A172 (cell line): Measurements from ENCODE around the gene FIZ1. TPM values are rescaled to one million over a fixed set of nuclear protein-coding genes. Genes with fewer than 3 reads are reported as not detected.
"Not testable (repeated sequence)": the region's sequence is repeated elsewhere in the genome, so short reads cannot be mapped to it uniquely, and the experiment has no call there.

ENCODE experiments used
- DNase-seq: peaks from one replicate; pipeline ENCODE4 v3.0.0-alpha.2; 2015; ENCODE audit warnings: low spot score
- total RNA-seq: library from RNA; depleted of rRNA; stranded (reverse); fragments of >200 nt; shearing (Covaris generic); gene quantifications from 2 replicates; pipeline ENCODE4 v1.2.3, GENCODE V29; 2014

FIZ1 gene
- total RNA-seq, 1 experiment from 2014 or later, result 11.5 TPM

DNA sequence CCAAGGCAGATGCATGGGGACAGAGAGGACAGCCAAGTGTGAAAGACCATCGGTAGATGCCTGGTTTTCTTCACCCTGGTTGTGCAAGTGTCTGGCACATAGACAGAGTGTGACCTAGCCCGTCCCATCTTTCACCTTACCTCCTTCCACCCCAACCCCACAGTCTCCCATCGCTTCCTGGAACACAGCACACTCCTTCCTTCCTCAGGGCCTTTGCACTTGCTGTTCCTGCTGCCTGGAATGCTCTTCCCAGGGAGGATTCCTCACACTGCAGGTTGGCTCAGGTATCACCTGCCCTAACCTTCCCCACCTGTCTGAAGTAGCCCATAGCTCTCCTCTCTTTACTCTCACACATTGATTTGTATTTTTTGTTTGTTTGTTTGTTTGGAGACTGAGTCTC is 3.0 kb downstream of the FIZ1 start:
- DNase-seq, result no peak

DNA sequence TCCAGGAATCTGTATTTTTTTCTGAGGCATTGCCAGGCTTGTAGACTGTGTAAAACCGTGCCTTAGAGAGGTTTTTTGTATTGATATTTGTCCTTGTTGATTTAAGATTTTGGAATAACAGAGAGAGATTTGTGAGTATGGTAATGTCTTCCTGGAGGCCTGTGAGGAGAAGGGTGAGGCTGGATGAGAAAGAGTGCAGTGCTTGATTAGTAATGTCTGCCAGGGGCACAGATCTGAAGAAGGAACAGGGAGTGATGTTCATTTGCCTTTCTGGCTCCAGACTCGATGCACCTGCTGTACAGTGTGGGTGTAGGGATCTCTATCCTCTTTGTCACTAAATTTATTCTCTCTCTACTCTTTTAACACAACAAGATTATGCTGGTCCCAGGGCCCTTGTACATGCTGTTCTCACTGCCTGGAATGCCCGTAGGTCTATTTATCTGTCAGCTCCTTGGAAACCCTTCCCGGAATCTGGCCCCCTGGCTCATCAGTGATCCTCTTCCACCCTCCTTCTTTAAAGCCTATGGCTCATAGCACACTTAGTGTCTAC is 4.2 kb downstream of the FIZ1 start:
- no peak for DNase-seq

DNA sequence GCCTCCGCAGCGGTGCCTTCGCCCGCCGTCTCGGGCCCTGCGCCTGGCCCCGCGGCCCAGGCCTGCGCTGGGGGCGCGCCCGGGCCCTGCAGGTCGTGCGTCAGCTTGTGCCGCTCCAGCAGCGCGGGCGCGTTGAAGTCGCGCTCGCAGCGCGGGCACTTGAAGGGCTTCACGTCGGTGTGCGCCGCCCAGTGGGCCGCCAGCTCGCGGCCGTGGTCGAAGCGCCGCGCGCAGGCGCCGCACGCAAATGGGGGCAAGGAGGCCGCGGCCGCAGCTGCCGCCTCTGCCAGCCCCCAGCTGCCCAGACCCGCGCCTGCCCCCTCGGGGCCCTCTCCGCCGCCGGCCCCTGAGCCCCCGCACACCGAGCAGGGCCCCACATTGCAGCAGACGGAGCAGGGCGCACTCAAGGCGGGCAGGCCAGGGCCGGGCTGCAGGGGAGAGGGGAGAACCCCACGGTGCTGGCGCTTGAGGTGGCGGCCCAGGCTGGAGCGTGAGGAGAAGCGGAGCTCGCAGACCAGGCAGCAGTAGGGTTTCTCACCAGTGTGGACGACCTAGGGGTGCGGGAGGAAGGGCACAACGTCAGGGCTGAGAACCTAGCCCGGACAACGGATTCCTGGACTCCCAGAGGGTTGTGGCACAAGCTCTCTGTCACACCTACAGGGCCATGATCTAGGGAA is 6.1 kb downstream of the FIZ1 start:
- DNase-seq, result no peak

DNA sequence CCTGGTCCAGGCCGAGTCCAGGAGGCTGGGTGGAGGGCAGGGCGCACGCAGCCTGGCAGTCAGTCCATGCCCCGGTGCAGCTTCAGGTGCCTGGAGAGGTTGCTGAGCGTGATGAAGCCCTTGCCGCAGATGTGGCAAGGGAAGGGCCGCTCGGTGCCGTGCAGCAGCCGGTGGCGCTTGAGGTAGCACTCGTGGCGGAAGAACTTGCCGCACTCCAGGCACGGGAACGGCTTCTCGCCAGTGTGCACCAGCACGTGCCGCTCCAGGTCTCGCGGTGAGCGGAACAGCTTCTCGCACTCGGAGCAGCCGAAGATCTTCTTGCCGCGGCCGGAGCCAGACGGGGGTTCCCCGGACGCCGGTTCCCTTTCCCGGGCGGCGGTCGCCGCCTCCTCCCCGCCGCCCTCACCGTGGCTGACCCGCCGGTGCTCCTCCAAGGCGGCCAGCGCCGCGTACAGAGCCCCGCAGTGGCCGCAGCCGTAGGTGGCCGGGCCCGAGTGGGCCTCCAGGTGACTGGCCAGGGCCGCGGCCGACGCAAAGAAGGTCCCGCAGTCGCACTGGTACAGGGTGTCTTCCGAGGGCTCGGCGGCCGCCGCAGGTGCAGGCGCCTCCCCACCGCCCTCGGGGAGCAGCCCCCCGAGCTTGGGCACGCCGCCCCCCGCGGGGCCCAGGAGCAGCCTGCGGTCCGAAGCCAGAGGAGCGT is 6.8 kb downstream of the FIZ1 start:
- DNase-seq, result no peak

- no peak for DNase-seq
Measured at GRCh38 chr19:55591555-55591954, 7.8 kb downstream of the FIZ1 start.

GRCh38 chr19:55590617-55591016 is 8.7 kb downstream of the FIZ1 start:
- peak; percentile 48 for DNase-seq

DNA sequence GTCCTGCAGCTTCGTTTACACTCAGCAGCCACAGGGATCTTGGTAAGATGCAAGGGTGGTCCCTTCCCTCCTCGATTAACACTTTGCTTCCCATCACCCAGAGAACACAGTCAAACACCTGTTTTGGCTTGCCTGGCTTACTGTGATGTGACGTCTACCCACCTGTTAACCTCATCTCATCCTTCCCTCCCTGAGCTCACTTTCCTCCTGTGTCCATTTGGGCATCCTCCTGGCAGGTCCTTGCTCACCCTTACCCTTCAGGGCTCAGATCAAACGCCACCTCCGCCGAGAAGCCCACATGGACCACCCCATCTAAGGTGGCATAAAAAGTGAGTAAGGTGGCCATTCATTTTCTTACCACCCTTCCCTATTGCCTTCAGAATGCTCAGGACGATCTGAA is 9.2 kb downstream of the FIZ1 start:
- no peak for DNase-seq

DNA sequence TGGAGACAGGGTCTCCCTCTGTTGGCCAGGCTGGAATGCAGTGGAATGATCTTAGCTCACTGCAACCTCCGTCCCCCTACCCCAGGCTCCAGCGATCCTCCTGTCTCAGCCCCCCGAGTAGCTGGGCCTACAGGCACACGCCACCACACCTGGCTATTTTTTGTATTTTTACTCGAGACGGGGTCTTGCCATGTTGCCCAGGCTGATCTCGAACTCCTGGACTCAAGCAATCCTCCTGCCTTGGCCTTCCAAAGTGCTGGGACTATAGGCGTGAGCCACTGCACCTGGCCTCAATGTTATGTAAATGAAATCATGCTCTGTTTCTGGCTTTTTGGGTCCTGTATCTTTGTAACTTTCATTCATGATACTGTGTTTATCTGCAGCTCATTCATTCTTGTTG is 10.6 kb downstream of the FIZ1 start:
- DNase-seq, result no peak

DNA sequence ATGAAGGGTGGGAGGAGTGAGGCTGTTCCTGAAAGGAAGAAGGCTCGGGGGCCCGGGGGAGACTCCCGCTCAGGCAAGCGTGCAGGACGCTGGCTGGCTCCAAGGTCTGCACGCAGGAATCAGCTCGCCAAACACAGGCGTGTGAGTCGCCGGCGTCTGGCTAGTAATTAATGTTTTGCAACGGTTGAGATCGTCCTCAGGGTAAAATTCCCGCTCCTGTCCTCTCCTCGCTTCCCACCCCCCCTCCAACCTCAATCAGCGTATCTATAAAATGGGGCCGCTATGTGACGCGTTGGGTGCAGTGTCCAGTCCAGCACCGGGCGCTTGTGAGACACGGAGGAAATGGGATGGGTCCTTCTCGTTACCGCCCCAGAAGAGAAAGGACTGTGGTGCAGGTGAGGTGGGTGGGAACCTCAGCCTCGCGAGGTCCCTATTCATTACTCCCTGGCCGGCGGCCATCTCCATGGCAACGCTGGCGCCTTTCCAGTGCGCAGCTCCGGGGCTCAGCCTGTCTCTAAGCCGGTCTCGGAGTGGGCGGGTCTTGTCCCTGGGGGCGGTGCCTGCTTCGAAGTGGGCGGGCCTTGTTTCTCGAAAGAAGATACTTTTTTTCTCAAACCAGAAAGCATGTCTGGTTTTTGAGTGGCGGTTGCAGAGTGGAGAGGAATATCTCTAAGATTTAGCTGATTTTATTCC is 12.2 kb downstream of the FIZ1 start:
- DNase-seq, result peak; percentile 86

DNA sequence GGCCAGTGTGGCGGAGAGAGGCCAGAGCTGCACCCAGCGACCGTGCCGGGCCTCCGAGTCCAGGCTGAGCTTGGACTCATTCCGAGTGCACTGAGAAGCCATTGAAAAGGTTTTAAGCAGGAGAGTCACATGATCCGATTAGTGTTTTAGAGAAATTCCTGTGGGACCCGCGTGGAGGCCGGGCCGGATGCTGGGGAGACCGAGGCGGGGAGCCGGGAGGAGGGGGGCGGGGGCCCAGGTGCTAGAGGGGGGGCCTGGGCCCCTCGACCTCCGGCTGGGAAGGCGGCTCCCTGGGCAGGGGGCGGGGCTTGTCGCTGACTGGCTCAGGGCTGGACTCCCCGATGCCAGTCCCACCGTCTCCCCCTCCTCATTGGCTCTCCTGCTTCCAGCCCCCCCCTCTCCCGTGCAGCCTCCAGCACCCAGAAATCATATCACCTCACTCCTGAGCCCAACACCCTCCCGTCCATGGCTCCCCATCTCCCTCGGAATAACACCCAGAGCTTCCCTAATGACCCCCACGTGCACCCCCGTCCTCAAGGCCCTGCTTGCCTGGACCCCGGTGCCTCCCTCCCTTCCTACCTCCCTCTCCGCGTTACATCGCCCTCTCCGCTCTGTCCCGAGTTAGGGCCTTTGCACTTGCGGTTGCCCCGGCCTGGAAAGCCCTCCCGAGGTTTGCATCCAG is 13.5 kb downstream of the FIZ1 start:
- DNase-seq, result peak; percentile 64

- DNase-seq, result no peak
Measured at GRCh38 chr19:55584871-55585270, 14.4 kb downstream of the FIZ1 start.

DNA sequence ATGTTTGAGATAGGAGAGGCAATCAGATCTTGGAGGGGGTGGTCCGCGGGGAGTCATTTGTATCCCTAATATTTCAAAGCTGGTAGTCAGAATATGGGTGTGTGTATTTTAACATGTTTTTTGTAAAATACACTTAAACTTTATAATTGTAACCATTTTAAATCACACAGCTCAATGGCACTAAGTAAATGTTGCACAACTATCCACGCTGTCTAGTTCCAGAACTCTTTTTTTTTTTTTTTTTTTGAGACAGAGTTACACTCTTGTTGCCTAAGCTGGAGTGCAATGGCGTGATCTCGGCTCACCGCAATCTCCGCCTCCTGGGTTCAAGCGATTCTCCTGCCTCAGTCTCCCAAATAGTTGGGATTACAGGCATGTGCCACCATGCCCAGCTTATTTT is 15.4 kb downstream of the FIZ1 start:
- DNase-seq, result not testable (repeated sequence)

DNA sequence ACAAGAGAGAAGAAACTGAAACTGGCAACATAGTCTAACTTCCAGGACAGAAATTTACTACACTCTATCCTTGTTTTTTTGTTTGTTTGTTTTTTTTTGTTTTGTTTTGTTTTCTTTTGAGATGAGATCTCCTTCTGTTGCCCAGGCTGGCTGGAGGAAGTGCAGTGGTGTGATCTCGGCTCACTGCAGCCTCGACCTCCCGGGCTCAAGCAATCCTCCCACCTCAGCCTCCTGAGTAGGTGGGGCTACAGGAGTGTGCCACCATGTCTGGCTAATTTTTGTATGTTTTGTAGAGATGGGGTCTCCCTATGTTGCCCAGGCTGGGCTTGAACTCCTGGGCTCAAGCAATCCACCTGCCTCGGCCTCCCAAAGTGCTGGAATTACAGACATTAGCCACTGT is 17.0 kb downstream of the FIZ1 start:
- not testable (repeated sequence) for DNase-seq

GRCh38 chr19:55581823-55582223 is 17.5 kb downstream of the FIZ1 start:
- DNase-seq, result no peak

DNA sequence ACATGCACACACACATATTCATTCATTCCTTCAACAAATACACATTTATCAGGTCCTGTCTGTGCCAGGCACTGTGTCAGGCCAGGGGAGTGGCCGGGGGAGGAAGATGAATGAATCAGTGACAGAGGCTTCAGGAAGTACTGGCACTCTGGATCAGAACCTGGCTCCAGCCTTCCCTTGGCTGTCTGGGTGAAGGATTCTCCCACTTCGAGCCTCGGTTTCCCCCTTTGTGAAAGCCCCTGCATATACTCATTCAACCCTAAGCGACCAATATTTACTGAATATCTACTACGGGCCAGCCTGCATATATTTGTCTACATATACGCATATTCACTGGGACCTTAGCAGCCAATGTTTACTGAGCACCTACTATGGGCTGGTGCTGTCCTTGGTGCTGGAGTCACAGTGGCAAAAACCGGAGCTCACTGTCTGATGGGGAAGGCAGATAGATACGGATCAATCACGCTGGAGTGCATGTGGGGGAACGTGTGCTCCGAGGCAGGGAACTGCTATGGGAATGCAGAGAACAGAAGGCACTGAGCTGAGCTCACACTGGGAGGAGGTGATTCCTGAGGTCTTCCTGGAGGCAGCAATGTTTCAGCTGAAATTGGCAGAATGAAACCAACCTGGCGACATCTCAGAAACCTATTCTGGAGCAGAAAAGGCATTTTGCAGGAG is 18.0 kb downstream of the FIZ1 start:
- DNase-seq, result no peak

DNA sequence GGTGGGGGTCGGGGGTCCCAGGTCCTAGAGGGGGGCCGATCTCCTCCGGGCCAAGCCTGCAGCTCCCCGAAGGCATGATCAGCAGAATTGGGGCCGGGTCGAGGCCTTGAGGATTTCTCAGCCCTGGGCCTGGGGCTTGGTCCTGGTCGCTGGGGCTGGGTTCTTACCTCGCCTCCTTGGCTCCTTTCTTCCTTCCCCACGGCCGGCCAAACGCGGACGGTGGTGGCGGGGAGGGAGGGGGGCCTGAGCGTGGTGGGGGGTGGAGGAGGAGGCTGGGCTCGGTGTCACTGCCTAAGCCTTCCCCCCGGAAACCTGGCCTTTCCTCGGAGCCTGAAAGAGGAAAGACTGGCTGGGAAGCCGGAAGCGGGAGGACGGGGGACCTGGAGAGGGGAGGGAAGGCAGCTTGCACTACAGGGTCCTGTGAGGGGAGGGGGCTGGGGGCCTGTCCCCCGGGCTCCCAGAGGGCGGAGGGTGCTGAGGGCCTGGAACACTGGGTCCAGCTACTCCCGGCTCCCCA is 18.6 kb downstream of the FIZ1 start, which contains the start of gene ZNF579:
ZNF579 (minus strand) TSS at position 221 of the 517 bp plus-strand sequence. CDS start 1,209 bp downstream, outside the sequence.
- peak; percentile 88 for DNase-seq

DNA sequence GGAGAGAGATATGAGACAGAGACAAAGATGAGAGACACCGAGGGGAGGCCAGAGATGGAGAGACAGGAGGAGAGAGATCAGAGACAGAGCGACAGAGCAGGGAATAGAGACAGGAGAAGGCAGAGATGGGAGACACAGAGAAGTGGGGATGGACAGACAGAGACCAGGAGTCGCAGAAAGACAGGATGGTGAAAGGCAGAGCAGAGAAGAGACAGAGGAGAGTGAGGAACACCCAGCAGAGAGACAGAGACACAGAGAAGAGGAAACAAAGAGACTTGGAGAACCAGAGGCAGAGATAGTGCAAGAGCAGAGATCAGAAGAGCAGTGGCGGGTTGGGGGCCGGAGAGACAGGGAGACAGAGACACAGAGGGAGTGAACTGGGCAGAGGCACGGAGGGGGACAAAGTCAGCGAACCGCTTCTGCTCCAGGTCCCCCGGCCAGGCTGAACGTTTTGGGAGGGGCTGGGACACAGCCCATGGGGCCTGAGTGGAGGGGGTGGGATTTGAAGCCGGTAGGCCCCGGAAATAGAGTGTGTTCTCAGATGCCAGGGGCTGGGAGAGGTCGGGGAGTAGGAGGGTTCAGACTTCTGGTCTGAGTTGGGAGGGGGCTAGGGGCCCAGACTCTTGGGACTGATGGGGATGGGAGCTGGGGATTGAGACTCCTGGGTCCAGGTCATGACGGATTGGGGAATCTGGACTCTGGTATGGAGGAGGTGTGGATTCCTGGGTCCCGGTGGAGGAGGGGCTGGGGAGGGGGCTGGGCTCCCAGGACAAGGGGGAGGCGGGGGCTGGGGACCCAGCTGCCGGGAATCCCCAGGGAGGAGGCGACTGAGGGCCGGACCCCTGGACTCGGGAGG is 19.3 kb downstream of the FIZ1 start:
- no peak for DNase-seq

DNA sequence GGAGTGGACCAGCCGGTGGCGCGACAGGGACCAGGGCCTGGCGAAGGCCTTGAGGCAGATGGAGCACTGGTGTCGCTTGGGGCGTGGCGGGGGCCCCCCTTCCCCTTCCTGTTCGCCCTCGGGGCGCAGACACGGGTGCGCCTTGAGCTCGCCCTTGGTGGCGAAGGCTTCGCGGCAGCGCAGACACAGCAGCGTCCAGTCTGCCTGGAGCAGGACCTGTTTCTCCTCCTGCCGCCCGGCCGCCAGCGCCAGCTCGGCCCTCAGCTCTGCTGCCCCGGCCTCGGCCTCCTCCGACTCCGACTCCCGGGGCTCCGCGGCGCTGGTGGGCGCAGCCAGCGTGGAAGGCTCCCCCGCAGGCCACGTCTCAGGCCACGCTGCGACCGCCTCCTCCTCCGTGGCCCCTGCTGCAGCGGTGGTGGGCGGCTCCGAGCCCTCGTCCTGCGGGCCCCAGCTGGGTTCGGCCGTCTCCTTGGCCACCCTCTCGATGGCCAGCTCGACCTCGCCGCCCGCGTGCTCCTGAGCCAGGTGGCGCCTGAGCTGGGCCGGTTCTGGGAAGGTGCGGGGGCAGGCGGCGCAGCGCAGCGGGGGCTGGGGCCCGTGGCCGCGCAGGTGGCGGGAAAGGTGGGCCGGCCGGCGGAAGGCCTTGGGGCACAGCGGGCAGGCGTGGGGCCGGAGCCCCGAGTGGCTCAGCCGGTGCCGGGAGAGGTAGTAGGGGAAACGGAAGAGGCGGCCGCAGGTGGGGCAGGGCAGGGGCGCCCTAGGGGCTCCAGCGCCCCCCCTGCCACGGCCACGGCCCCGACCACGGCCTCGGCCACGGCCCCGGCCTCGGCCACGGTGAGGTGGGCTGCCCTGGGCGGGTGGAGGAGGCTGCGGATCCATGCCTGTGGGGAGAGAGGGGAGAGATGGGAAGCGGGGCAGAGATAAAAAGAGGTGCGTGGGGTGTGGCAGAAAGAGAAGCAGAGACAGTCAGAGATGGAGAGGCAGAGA is 20.3 kb downstream of the FIZ1 start:
- no peak for DNase-seq
